ENCODE results near the gene LAMA4. TPM values are rescaled to one million over a fixed set of nuclear protein-coding genes. Genes with fewer than 3 reads are reported as not detected.

LAMA4 gene
- total and polyA plus RNA-seq, 5 donors from 2014 or later, result not detected

- H3K9me3 Mint-ChIP-seq, result peaks cover 0 to 4% (median 0%) of the 10 kb centered on the region in 7 donors
- Histone ChIP-seq H3K4me3 (ENCODE audit: low read depth, low read length) (no peak overlapping the region), H3K4me1 (ENCODE audit: control insufficient read depth, insufficient read depth, low read length, poor library complexity, severe bottlenecking) (no peaks in the 10 kb centered on the region), H3K9me3 (ENCODE audit: control insufficient read depth in 2 of 2, low read length in 2 of 2) (no peaks in the 10 kb centered on the region), H3K27ac (ENCODE audit: insufficient read depth, low read length, poor library complexity, severe bottlenecking) (no peak overlapping the region), H3K36me3 (ENCODE audit: control insufficient read depth, insufficient read depth, low read length) (no peaks in the 10 kb centered on the region), H3K27me3 (ENCODE audit: control insufficient read depth, insufficient read depth, low read length) (peaks cover 6% of the 10 kb centered on the region)
- no peak overlapping the region for H3K4me3 Mint-ChIP-seq
- DNase-seq (no peak), ATAC-seq (ENCODE audit: low read depth in 2 of 2) (no peak)
- peaks cover 30% of the 10 kb centered on the region for H3K27me3 Mint-ChIP-seq
- H3K36me3 Mint-ChIP-seq, result no peaks in the 10 kb centered on the region
- no peak overlapping the region for H3K27ac Mint-ChIP-seq
- H3K4me1 Mint-ChIP-seq, result peaks cover 0 to under 1% (median 0%) of the 10 kb centered on the region in 4 donors
These were observed 8.7 kb downstream of the LAMA4 start for GRCh38 chr6:112245511-112246203.

- no peak overlapping the region for H3K4me3 Mint-ChIP-seq
- no peaks in the 10 kb centered on the region for H3K36me3 Mint-ChIP-seq
- Histone ChIP-seq H3K27me3 (ENCODE audit: control insufficient read depth, insufficient read depth, low read length) (peaks cover 6% of the 10 kb centered on the region), H3K27ac (ENCODE audit: insufficient read depth, low read length, poor library complexity, severe bottlenecking) (no peak overlapping the region), H3K36me3 (ENCODE audit: control insufficient read depth, insufficient read depth, low read length) (no peaks in the 10 kb centered on the region), H3K4me1 (ENCODE audit: control insufficient read depth, insufficient read depth, low read length, poor library complexity, severe bottlenecking) (no peaks in the 10 kb centered on the region), H3K4me3 (ENCODE audit: low read depth, low read length) (no peak overlapping the region), H3K9me3 (ENCODE audit: control insufficient read depth in 2 of 2, low read length in 2 of 2) (no peaks in the 10 kb centered on the region)
- peaks cover 0 to 4% (median 0%) of the 10 kb centered on the region in 4 donors for H3K4me1 Mint-ChIP-seq
- H3K27me3 Mint-ChIP-seq, result peaks cover 34% of the 10 kb centered on the region
- DNase-seq (no peak), ATAC-seq (ENCODE audit: low read depth in 2 of 2) (no peak)
- H3K9me3 Mint-ChIP-seq, result peaks cover 0 to 2% (median 0%) of the 10 kb centered on the region in 7 donors
- no peak overlapping the region for H3K27ac Mint-ChIP-seq
These were observed 10.2 kb downstream of the LAMA4 start for GRCh38 chr6:112243861-112244827.

DNA sequence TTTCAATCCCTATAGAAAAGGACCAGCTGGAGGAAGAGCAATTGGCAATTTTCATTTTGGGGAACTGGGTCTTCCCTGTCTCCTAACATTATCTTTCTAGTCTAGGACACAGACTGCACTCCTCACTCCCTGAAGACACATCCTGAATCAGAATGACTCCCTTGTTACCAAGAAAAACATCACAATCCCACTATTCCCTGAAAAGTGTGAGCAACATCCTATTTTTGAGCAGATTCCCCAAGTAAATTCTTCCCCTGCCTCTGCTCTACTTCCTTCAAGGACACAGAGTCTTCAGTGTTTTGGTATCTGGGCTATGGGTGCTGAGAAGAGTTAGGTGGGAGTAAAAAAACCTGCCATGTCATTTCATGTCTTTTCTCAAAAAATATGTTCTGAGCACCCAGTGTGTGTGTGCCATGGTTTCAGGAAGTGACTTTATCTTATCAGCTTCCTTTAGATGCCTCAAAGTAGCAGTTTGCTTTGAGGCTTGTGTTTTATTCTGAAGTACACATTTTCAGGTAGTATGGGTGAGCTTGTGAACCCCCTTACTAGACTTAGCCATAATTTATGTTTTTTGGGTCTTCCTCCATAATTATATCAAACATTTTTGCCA lies 12.4 kb downstream of the LAMA4 start:
- H3K4me1 ChIP-seq (ENCODE audit: control insufficient read depth, insufficient read depth, low read length, poor library complexity, severe bottlenecking), result no peaks in the 10 kb centered on the region
- Mint-ChIP-seq H3K9me3 (peaks cover 0 to 2% (median 0%) of the 10 kb centered on the region in 7 donors), H3K27ac (no peak overlapping the region), H3K4me1 (peaks cover 0 to 4% (median 0%) of the 10 kb centered on the region in 4 donors), H3K4me3 (no peak overlapping the region), H3K27me3 (peaks cover 38% of the 10 kb centered on the region), H3K36me3 (no peaks in the 10 kb centered on the region)
- H3K27ac ChIP-seq (ENCODE audit: insufficient read depth, low read length, poor library complexity, severe bottlenecking), result no peak overlapping the region
- peaks cover 6% of the 10 kb centered on the region for H3K27me3 ChIP-seq (ENCODE audit: control insufficient read depth, insufficient read depth, low read length)
- no peaks in the 10 kb centered on the region for H3K9me3 ChIP-seq (ENCODE audit: control insufficient read depth in 2 of 2, low read length in 2 of 2)
- DNase-seq (no peak), ATAC-seq (ENCODE audit: low read depth in 2 of 2) (no peak)
- H3K36me3 ChIP-seq (ENCODE audit: control insufficient read depth, insufficient read depth, low read length), result no peaks in the 10 kb centered on the region
- H3K4me3 ChIP-seq (ENCODE audit: low read depth, low read length), result no peak overlapping the region

DNA sequence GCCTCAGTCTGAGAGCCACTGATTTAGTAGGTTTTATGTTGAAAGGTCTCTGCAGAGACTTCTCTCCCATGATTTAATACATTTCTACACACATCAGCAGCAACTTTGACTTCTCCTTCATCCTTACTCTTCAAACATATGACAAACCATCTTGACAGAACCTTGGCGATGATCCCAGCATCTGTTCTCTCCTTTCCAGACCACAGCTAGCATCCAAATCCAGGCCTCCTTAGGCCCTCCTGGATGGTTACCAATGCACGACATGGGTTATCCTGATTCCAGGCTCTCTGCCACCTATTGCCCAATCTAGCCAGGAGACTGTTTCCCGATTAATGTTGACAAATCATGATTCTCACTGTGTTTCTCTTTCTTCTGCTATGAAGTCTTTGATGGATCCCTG lies 16.8 kb downstream of the LAMA4 start:
- peaks cover 0 to 3% (median 0%) of the 10 kb centered on the region in 7 donors for H3K9me3 Mint-ChIP-seq
- no peak for ATAC-seq (ENCODE audit: low read depth in 2 of 2)
- H3K27me3 Mint-ChIP-seq, result peaks cover 29% of the 10 kb centered on the region
- peak overlapping the region in 1 of 4 donors; percentile 74 for H3K4me3 Mint-ChIP-seq
- Histone ChIP-seq H3K36me3 (ENCODE audit: control insufficient read depth, insufficient read depth, low read length) (no peaks in the 10 kb centered on the region), H3K9me3 (ENCODE audit: control insufficient read depth in 2 of 2, low read length in 2 of 2) (no peaks in the 10 kb centered on the region), H3K27ac (ENCODE audit: insufficient read depth, low read length, poor library complexity, severe bottlenecking) (no peak overlapping the region), H3K4me1 (ENCODE audit: control insufficient read depth, insufficient read depth, low read length, poor library complexity, severe bottlenecking) (no peaks in the 10 kb centered on the region), H3K27me3 (ENCODE audit: control insufficient read depth, insufficient read depth, low read length) (peaks cover 13% of the 10 kb centered on the region), H3K4me3 (ENCODE audit: low read depth, low read length) (no peak overlapping the region)
- no peak for DNase-seq
- H3K36me3 Mint-ChIP-seq, result no peaks in the 10 kb centered on the region
- H3K27ac Mint-ChIP-seq, result no peak overlapping the region
- peaks cover 0 to 4% (median 0%) of the 10 kb centered on the region in 4 donors for H3K4me1 Mint-ChIP-seq

- Mint-ChIP-seq H3K9me3 (peaks cover 0 to 2% (median 0%) of the 10 kb centered on the region in 7 donors), H3K4me3 (no peak overlapping the region), H3K27me3 (peaks cover 24% of the 10 kb centered on the region), H3K27ac (no peak overlapping the region), H3K4me1 (peaks cover 0 to 4% (median 0%) of the 10 kb centered on the region in 4 donors), H3K36me3 (no peaks in the 10 kb centered on the region)
- Histone ChIP-seq H3K36me3 (ENCODE audit: control insufficient read depth, insufficient read depth, low read length) (no peaks in the 10 kb centered on the region), H3K9me3 (ENCODE audit: control insufficient read depth in 2 of 2, low read length in 2 of 2) (no peaks in the 10 kb centered on the region), H3K27me3 (ENCODE audit: control insufficient read depth, insufficient read depth, low read length) (peaks cover 9% of the 10 kb centered on the region), H3K27ac (ENCODE audit: insufficient read depth, low read length, poor library complexity, severe bottlenecking) (no peak overlapping the region), H3K4me3 (ENCODE audit: low read depth, low read length) (no peak overlapping the region), H3K4me1 (ENCODE audit: control insufficient read depth, insufficient read depth, low read length, poor library complexity, severe bottlenecking) (no peaks in the 10 kb centered on the region)
- ATAC-seq (ENCODE audit: low read depth in 2 of 2) (no peak), DNase-seq (no peak)
These were observed 17.3 kb downstream of the LAMA4 start for GRCh38 chr6:112237066-112237465.

GRCh38 chr6:112235956-112236355 lies 18.4 kb downstream of the LAMA4 start:
- Mint-ChIP-seq H3K36me3 (no peaks in the 10 kb centered on the region), H3K4me1 (peaks cover 0 to 4% (median 0%) of the 10 kb centered on the region in 4 donors), H3K9me3 (peaks cover 0 to 2% (median 0%) of the 10 kb centered on the region in 7 donors), H3K4me3 (no peak overlapping the region), H3K27me3 (peaks cover 31% of the 10 kb centered on the region), H3K27ac (no peak overlapping the region)
- Histone ChIP-seq H3K27me3 (ENCODE audit: control insufficient read depth, insufficient read depth, low read length) (peaks cover 11% of the 10 kb centered on the region), H3K27ac (ENCODE audit: insufficient read depth, low read length, poor library complexity, severe bottlenecking) (no peak overlapping the region), H3K4me3 (ENCODE audit: low read depth, low read length) (no peak overlapping the region), H3K9me3 (ENCODE audit: control insufficient read depth in 2 of 2, low read length in 2 of 2) (no peaks in the 10 kb centered on the region), H3K36me3 (ENCODE audit: control insufficient read depth, insufficient read depth, low read length) (no peaks in the 10 kb centered on the region), H3K4me1 (ENCODE audit: control insufficient read depth, insufficient read depth, low read length, poor library complexity, severe bottlenecking) (no peaks in the 10 kb centered on the region)
- DNase-seq, result no peak
- no peak for ATAC-seq (ENCODE audit: low read depth in 2 of 2)

DNA sequence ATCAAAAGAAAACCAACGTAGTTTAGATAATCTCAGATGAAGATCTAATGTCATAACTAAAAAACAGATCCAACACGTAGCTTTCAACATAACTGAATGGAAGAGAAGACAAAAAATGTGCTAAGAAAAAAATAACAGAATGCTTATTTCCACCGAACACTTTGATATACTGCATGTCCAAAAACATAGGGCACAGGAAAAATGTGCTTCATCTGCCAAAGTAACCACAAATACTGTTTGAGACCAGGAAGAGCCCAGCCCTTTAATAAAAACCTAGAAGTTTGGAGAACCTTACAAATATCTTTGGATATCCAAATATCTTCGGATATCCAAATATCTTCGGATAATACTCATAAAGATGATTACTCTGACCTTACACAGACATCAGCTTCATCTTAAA lies 19.8 kb downstream of the LAMA4 start:
- no peak for DNase-seq
- peaks cover 0 to 2% (median 0%) of the 10 kb centered on the region in 7 donors for H3K9me3 Mint-ChIP-seq
- H3K4me3 Mint-ChIP-seq, result no peak overlapping the region
- Histone ChIP-seq H3K4me3 (ENCODE audit: low read depth, low read length) (no peak overlapping the region), H3K27me3 (ENCODE audit: control insufficient read depth, insufficient read depth, low read length) (peaks cover 11% of the 10 kb centered on the region), H3K4me1 (ENCODE audit: control insufficient read depth, insufficient read depth, low read length, poor library complexity, severe bottlenecking) (no peaks in the 10 kb centered on the region), H3K9me3 (ENCODE audit: control insufficient read depth in 2 of 2, low read length in 2 of 2) (no peaks in the 10 kb centered on the region), H3K27ac (ENCODE audit: insufficient read depth, low read length, poor library complexity, severe bottlenecking) (no peak overlapping the region), H3K36me3 (ENCODE audit: control insufficient read depth, insufficient read depth, low read length) (no peaks in the 10 kb centered on the region)
- no peaks in the 10 kb centered on the region for H3K36me3 Mint-ChIP-seq
- H3K4me1 Mint-ChIP-seq, result no peaks in the 10 kb centered on the region
- H3K27ac Mint-ChIP-seq, result no peak overlapping the region
- peaks cover 27% of the 10 kb centered on the region for H3K27me3 Mint-ChIP-seq
- no peak for ATAC-seq (ENCODE audit: low read depth in 2 of 2)

Data from CD4-positive, CD25-positive, alpha-beta regulatory T cell (primary cell).